ENCODE measurements around the gene SGO1.
"Not testable (repeated sequence)": the region's sequence is repeated elsewhere in the genome, so short reads cannot be mapped to it uniquely, and the experiment has no call there.

The SGO1 gene

GRCh38 chr3:20185679-20186599 is at the start of gene SGO1:
Gene SGO1 (minus strand): TSS chr3:20186206. CDS start chr3:20184027, 2,179 bp downstream.
- peak; percentile 62 for DNase-seq

GRCh38 chr3:20235796-20236195 is 49.8 kb upstream of the SGO1 start:
- no peak for DNase-seq

- DNase-seq = no peak
Observed at GRCh38 chr3:20232906-20233780, 47.1 kb upstream of the SGO1 start.

- DNase-seq = no peak
Observed at GRCh38 chr3:20230954-20231353, 44.9 kb upstream of the SGO1 start.

GRCh38 chr3:20225769-20226168 is 39.8 kb upstream of the SGO1 start:
- peak; percentile 5 for DNase-seq

- no peak for DNase-seq
Observed at GRCh38 chr3:20222274-20222673, 36.3 kb upstream of the SGO1 start.

GRCh38 chr3:20218215-20218614 is 32.2 kb upstream of the SGO1 start:
- DNase-seq = no peak

GRCh38 chr3:20215636-20216035 is 29.6 kb upstream of the SGO1 start:
- no peak for DNase-seq

GRCh38 chr3:20213491-20213890 is 27.5 kb upstream of the SGO1 start:
- DNase-seq = not testable (repeated sequence)

- not testable (repeated sequence) for DNase-seq
Observed at GRCh38 chr3:20207945-20208344, 21.9 kb upstream of the SGO1 start.

- not testable (repeated sequence) for DNase-seq
Observed at GRCh38 chr3:20205898-20206297, 19.9 kb upstream of the SGO1 start.

GRCh38 chr3:20201143-20201542 is 15.1 kb upstream of the SGO1 start:
- DNase-seq = no peak

GRCh38 chr3:20197775-20198174 is 11.8 kb upstream of the SGO1 start:
- no peak for DNase-seq

GRCh38 chr3:20194793-20195460 is 8.9 kb upstream of the SGO1 start:
- no peak for DNase-seq

- no peak for DNase-seq
Observed at GRCh38 chr3:20190991-20191390, 5.0 kb upstream of the SGO1 start.

GRCh38 chr3:20186600-20187004 is 596 bp upstream of the SGO1 start:
- no peak for DNase-seq

GRCh38 chr3:20185331-20185678 is 701 bp downstream of the SGO1 start:
- DNase-seq = no peak

GRCh38 chr3:20182206-20182605 is 3.8 kb downstream of the SGO1 start:
- DNase-seq = no peak

GRCh38 chr3:20181276-20181675 is 4.7 kb downstream of the SGO1 start:
- no peak for DNase-seq

- no peak for DNase-seq
Observed at GRCh38 chr3:20173844-20174410, 12.1 kb downstream of the SGO1 start.

- DNase-seq = no peak
Observed at GRCh38 chr3:20161714-20162113, 24.3 kb downstream of the SGO1 start.

GRCh38 chr3:20160230-20160629 is 25.8 kb downstream of the SGO1 start:
- no peak for DNase-seq

- no peak for DNase-seq
Observed at GRCh38 chr3:20154928-20155327, 31.1 kb downstream of the SGO1 start.
